Suprapubic skin (tissue), 4 donors: ENCODE measurements around the gene GNPTAB. TPM values are rescaled to one million over a fixed set of nuclear protein-coding genes. Genes with fewer than 3 reads are reported as not detected.
A peak's percentile ranks its signal among the peaks of the same experiment; 100 is the strongest.

ENCODE experiments used
- DNase-seq, 2 donors: peaks; one replicate each; pipeline ENCODE4 v3.0.0-alpha.2; 2019; ENCODE audit warnings: low spot score in 2 of 2
- H3K27ac ChIP-seq: fragments of 200-600 bp; sonication (generic); one replicate; pipeline ENCODE4 v1.5.1; 2019
- H3K27me3 ChIP-seq: fragments of 200-600 bp; sonication (generic); one replicate; pipeline ENCODE4 v1.5.1; 2019
- H3K36me3 ChIP-seq: fragments of 200-600 bp; sonication (generic); one replicate; pipeline ENCODE4 v1.5.1; 2019
- H3K4me1 ChIP-seq: fragments of 200-600 bp; sonication (generic); one replicate; pipeline ENCODE4 v1.5.1; 2019
- H3K4me3 ChIP-seq: fragments of 200-600 bp; sonication (generic); one replicate; pipeline ENCODE4 v1.5.1; 2019; ENCODE audit warnings: mild to moderate bottlenecking
- H3K9me3 ChIP-seq: fragments of 200-600 bp; sonication (generic); one replicate; pipeline ENCODE4 v1.5.1; 2019
- CTCF ChIP-seq, 2 donors: fragments of 200-600 bp in 1 of 2; fragments of 450-650 bp in 1 of 2; sonication (generic) in 1 of 2; IDR thresholded peaks; one replicate each; pipeline ENCODE4 v1.5.1; 2016 to 2019; ENCODE audit warnings: antibody characterized with exemption in 2 of 2, mild to moderate bottlenecking in 1 of 2, moderate library complexity in 1 of 2
- EP300 ChIP-seq: sonication (generic); formaldehyde crosslinking; IDR thresholded peaks from one replicate; pipeline ENCODE4 v1.6.1; 2017; ENCODE audit warnings: antibody characterized with exemption
- POLR2A ChIP-seq, 2 donors: fragments of 450-650 bp; IDR thresholded peaks; one replicate each; pipeline ENCODE4 v1.6.1; 2017; ENCODE audit warnings: antibody characterized with exemption in 2 of 2, mild to moderate bottlenecking in 2 of 2, moderate library complexity in 2 of 2
- POLR2AphosphoS5 ChIP-seq, 3 donors: sonication (generic); formaldehyde crosslinking; IDR thresholded peaks; one replicate each; pipeline ENCODE4 v1.6.1; 2017; ENCODE audit warnings: antibody characterized with exemption in 3 of 3
- WGBS: methylation state at CpG from one replicate; pipeline ENCODE4 v1.1.5; 2018; 5-methylcytosine and 5-hydroxymethylcytosine counted together
- total RNA-seq, 4 donors: library from RNA; depleted of rRNA; stranded (reverse); fragments of >200 nt; gene quantifications; one replicate each; pipeline ENCODE4 v1.1.0, GENCODE V29; 2016

GNPTAB gene
- total RNA-seq, 4 donors from 2014 or later, result 25.0 to 68.2 (median 45.8) TPM

DNA sequence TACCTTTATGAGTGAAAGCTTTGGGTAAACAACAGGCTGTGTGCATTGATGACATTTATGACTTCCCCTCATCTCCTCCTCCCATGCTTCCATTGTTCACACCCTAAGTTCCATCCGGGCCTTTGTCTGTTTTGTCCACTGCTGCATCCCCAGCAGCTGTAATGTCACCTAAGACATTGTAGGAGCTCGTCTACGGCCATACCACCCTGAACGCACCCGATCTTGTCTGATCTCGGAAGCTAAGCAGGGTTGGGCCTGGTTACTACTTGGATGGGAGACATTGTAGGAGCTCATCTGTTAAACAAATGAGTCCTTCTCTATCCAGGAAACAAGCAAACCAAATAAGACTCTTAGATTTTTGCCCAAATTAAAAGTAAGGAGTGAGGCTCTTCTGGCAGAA lies 51.1 kb downstream of the GNPTAB start:
- 93% methylated on average over 6 of the region's 6 CpGs for WGBS
- peaks cover 17% of the 10 kb centered on the region for H3K36me3 ChIP-seq

DNA sequence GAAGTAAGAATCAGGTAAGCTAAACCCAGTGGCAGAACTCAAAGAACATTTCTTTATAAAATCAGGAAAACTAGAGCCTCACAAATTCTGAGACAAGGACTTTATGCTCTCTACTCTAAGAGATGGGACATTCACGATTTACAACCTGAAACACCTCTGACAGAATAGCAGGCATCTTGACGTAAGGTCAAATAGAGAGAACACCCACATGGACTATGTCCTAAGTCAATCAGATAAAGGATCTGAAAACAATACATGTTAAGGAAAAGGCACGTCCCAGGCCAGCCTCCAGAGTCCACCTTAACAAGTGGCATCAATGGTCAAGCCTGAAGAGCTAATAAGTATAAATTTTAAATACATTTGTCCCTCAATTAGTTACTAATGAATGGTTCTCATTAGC lies 51.6 kb downstream of the GNPTAB start:
- no peak overlapping the region for H3K4me3 ChIP-seq
- no peak overlapping the region for H3K27ac ChIP-seq
- DNase-seq, result no peak
- no peaks in the 10 kb centered on the region for H3K9me3 ChIP-seq
- 92% methylated on average over 3 of the region's 3 CpGs for WGBS
- H3K36me3 ChIP-seq, result peaks cover 13% of the 10 kb centered on the region
- H3K27me3 ChIP-seq, result no peaks in the 10 kb centered on the region
- no peaks in the 10 kb centered on the region for H3K4me1 ChIP-seq
- no peak for TF ChIP-seq EP300
- no peak for TF ChIP-seq POLR2A (IDR thresholded peaks at IDR 0.05)
- no peak for TF ChIP-seq POLR2AphosphoS5 (IDR thresholded peaks at IDR 0.05)
- no peak for TF ChIP-seq CTCF (IDR thresholded peaks at IDR 0.05)

More for the DNA sequence above, 51.1 kb downstream of the GNPTAB start:
- Histone ChIP-seq H3K4me1 (no peaks in the 10 kb centered on the region), H3K27ac (no peak overlapping the region), H3K27me3 (no peaks in the 10 kb centered on the region), H3K4me3 (no peak overlapping the region), H3K9me3 (no peaks in the 10 kb centered on the region)
- no peak for DNase-seq
- TF ChIP-seq POLR2A (IDR thresholded peaks at IDR 0.05) (no peak), EP300 (no peak), CTCF (IDR thresholded peaks at IDR 0.05) (no peak), POLR2AphosphoS5 (IDR thresholded peaks at IDR 0.05) (no peak)

GRCh38 chr12:101777978-101778377 lies 52.8 kb downstream of the GNPTAB start:
- Histone ChIP-seq H3K4me3 (no peak overlapping the region), H3K27me3 (no peaks in the 10 kb centered on the region), H3K9me3 (no peaks in the 10 kb centered on the region), H3K4me1 (no peaks in the 10 kb centered on the region), H3K36me3 (peaks cover 10% of the 10 kb centered on the region), H3K27ac (no peak overlapping the region)
- TF ChIP-seq CTCF (IDR thresholded peaks at IDR 0.05) (no peak), POLR2AphosphoS5 (IDR thresholded peaks at IDR 0.05) (no peak), POLR2A (IDR thresholded peaks at IDR 0.05) (no peak), EP300 (no peak)
- DNase-seq, result no peak
- WGBS, result 74% methylated on average over 4 of the region's 4 CpGs

DNA sequence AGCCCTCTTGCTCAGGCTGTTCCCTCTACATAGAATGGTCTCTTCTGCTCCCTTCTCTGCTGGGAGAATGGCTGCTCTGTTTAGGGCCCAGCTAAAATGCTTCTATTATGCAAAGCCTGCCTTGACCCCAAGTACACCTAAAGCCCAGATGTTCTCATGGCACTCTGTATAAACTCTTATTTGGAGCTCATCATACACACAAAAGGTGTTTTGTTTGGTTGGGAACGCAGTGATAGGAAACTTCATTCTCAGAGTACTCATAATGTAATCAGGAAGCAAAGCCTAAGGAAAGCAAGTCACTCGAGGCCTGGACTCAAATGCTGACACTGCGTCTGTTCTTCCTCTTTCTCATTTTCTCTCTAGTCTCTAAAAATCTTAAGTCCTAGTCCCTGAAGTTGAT lies 53.3 kb downstream of the GNPTAB start:
- peaks cover 10% of the 10 kb centered on the region for H3K36me3 ChIP-seq
- no peak for DNase-seq
- no peaks in the 10 kb centered on the region for H3K27me3 ChIP-seq
- H3K27ac ChIP-seq, result peak overlapping the region; percentile 4
- 67% methylated on average over 3 of the region's 3 CpGs for WGBS
- no peaks in the 10 kb centered on the region for H3K4me1 ChIP-seq
- H3K4me3 ChIP-seq, result no peak overlapping the region
- H3K9me3 ChIP-seq, result no peaks in the 10 kb centered on the region
- TF ChIP-seq POLR2AphosphoS5 (IDR thresholded peaks at IDR 0.05), result no peak
- no peak for TF ChIP-seq EP300
- no peak for TF ChIP-seq POLR2A (IDR thresholded peaks at IDR 0.05)
- no peak for TF ChIP-seq CTCF (IDR thresholded peaks at IDR 0.05)

GRCh38 chr12:101775816-101776215 lies 54.9 kb downstream of the GNPTAB start:
- 66% methylated on average over 2 of the region's 2 CpGs for WGBS
- Histone ChIP-seq H3K4me1 (no peaks in the 10 kb centered on the region), H3K27me3 (no peaks in the 10 kb centered on the region), H3K9me3 (no peaks in the 10 kb centered on the region), H3K36me3 (peaks cover 18% of the 10 kb centered on the region), H3K4me3 (no peak overlapping the region), H3K27ac (no peak overlapping the region)
- TF ChIP-seq POLR2AphosphoS5 (IDR thresholded peaks at IDR 0.05) (no peak), CTCF (IDR thresholded peaks at IDR 0.05) (no peak), POLR2A (IDR thresholded peaks at IDR 0.05) (no peak), EP300 (no peak)
- no peak for DNase-seq
